ENCODE results near the gene SLC25A26. TPM values are rescaled to one million over a fixed set of nuclear protein-coding genes. Genes with fewer than 3 reads are reported as not detected.

SLC25A26 gene
- total RNA-seq, 3 donors from 2014 or later, result 15.9 to 25.8 (median 20.2) TPM

DNA sequence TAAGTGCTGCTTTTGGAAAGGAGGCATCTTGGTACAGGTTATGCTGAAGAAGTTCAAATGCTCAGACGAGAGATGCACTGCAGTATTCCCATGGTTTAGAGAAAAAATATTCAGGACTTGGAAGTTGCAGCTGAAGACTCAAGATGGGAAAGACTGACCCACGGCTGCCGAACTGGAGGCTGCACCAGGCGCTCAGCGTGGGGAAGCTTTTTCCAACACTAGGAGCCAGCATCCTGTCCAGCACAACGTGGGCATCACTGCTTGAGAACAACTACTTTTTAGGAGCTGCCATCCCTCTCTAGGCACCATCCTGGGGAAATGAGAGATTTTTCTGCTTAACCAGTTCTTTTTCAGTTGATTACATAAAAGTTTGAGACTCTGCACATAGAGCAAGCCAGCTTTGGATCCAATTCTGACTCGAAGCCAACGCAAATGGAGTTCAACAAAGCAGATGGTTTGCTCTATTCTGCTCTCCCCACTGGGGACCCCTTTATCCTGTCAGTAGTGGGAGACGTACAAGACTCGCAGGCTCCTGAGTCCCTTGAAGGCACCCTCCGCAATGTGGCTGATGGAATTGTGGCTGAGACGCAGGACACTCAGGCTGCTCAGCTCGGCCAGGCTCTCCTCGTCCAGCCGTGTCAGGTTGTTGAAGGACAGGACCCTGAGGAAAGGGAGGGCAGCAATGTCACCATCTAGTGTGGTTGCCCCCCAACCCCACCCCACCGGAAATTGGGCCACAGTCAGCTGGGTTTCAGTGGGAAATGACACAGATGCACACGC is 186.2 kb downstream of the SLC25A26 start:
- DNase-seq, result no peak
- ATAC-seq, result no peak
- H3K4me1 ChIP-seq (ENCODE audit: low read depth), result peaks cover 9% of the 10 kb centered on the region
- no peak overlapping the region for H3K4me3 ChIP-seq
- intact Hi-C loops (cut with DNase I, micrococcal nuclease), result no loop called here
- no peaks in the 10 kb centered on the region for H3K36me3 ChIP-seq (ENCODE audit: low read depth)
- TF ChIP-seq, protein P1, sequence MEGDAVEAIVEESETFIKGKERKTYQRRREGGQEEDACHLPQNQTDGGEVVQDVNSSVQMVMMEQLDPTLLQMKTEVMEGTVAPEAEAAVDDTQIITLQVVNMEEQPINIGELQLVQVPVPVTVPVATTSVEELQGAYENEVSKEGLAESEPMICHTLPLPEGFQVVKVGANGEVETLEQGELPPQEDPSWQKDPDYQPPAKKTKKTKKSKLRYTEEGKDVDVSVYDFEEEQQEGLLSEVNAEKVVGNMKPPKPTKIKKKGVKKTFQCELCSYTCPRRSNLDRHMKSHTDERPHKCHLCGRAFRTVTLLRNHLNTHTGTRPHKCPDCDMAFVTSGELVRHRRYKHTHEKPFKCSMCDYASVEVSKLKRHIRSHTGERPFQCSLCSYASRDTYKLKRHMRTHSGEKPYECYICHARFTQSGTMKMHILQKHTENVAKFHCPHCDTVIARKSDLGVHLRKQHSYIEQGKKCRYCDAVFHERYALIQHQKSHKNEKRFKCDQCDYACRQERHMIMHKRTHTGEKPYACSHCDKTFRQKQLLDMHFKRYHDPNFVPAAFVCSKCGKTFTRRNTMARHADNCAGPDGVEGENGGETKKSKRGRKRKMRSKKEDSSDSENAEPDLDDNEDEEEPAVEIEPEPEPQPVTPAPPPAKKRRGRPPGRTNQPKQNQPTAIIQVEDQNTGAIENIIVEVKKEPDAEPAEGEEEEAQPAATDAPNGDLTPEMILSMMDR (IDR thresholded peaks at IDR 0.05), result no peak
- H3K9me3 ChIP-seq, result no peaks in the 10 kb centered on the region

DNA sequence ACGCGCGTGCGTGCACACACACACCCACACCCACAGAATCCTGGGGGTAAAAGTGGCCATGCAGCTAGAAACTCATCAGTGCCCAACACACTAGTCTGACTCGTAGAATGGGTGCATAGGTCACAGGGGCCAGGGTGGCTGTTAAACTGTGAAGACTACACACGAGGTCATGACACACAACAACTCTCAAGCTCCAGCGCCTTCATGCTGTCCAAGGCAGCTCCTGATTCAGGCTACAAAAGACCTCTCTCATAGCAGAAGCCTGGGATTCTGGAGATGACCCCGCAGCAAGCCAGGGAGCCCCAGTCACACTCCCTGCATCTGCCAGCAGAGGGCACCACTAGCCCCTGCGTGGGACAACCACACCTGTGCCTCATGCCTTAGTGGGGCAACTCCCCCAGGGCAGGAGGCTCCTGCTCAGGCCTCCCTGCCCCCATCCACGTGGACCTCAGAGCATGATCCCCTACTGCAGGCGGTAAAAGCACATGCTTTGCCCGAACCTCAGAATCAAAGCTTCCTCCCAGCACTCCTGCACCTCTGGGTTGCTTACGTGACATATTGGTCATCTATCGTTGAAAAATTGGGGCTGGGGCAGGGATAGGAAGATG is 186.9 kb downstream of the SLC25A26 start:
- peaks cover 3% of the 10 kb centered on the region for H3K36me3 ChIP-seq (ENCODE audit: low read depth)
- H3K4me3 ChIP-seq, result no peak overlapping the region
- H3K4me1 ChIP-seq (ENCODE audit: low read depth), result peaks cover 9% of the 10 kb centered on the region
- ATAC-seq (peak; percentile 86), DNase-seq (peak; percentile 74 to 87 (median 85))
- intact Hi-C loops (cut with DNase I, micrococcal nuclease), result no loop called here
- H3K9me3 ChIP-seq, result no peaks in the 10 kb centered on the region
- TF ChIP-seq, protein P1 (IDR thresholded peaks at IDR 0.05), result peak; percentile 72

DNA sequence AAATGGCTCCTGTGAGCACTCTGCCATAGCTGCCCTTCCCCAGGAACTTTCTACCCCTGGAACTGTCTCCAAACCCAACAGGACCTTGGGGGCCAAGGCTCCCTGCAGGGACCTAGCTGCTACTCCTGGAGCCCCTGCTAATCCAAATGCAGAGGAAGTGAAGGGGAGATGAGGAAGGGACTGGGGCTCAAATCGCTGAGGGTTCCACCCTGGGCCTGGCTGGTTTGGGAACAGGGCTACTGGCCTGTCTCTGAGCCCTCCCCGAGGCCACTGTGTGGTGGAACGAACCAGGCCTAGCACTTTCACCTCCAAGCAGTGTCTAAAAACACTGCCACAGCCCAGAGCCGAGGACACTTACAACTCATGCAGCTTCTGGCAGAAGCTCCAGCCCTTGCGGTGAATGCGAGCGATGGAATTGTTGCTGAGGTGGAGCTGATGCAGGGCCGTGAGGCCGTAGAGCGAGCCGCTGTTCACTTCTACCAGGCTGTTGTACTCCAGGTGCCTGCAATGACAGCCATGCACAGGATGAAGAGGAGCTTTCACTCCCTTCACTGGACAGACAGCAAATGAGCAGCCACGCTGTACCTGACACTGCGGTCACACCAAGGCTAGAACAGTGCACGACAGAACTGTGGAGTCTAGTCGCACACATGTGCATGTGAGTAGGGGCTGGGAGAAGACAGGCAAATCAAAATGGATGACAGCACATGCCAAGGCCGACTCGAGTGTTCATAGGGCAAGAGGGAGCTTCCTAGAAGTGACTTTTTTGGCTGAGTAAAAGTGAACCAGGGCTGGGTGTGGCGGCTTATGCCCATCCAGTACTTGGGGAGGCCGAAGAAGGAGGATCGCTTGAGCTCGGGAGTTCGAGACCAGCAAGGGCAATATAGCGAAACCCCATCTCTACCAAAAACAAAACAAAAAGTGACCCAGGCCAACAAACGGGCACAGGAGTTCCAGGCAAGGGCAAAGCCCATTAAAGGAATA is 189.3 kb downstream of the SLC25A26 start:
- H3K9me3 ChIP-seq, result no peaks in the 10 kb centered on the region
- H3K4me3 ChIP-seq, result no peak overlapping the region
- H3K4me1 ChIP-seq (ENCODE audit: low read depth), result peaks cover 9% of the 10 kb centered on the region
- ATAC-seq (no peak), DNase-seq (no peak)
- peaks cover 4% of the 10 kb centered on the region for H3K36me3 ChIP-seq (ENCODE audit: low read depth)
- intact Hi-C loops (cut with DNase I, micrococcal nuclease), result loop anchor here in 1 of 2 donors (10.0 kb wide), 1 partner anchor 415 kb away; no protein-coding TSS in a partner anchor
- TF ChIP-seq, protein P1 (IDR thresholded peaks at IDR 0.05), result no peak

DNA sequence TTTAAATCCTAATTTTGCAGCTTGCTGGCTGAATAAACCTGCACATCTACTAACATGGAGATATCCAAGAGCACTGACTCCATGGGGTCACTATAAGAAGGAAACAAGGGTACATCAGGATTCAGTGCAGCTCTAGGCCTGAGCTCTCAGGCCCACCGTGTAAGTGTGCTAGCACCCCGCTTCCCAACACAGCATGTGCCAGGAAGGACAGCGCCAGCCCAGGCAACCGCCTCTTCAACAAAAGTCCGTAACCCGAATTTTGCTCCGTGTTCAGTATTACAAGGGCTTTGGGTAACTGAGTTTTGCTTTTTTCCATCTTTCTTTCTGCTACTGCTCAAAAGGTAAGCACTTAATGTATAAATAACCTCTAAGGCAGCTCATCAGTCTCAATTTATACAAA is 190.2 kb downstream of the SLC25A26 start:
- Histone ChIP-seq H3K36me3 (ENCODE audit: low read depth) (peaks cover 4% of the 10 kb centered on the region), H3K9me3 (no peaks in the 10 kb centered on the region), H3K4me1 (ENCODE audit: low read depth) (peaks cover 9% of the 10 kb centered on the region), H3K4me3 (no peak overlapping the region)
- TF ChIP-seq, protein P1 (IDR thresholded peaks at IDR 0.05), result no peak
- ATAC-seq (no peak), DNase-seq (no peak)
- intact Hi-C loops (cut with DNase I, micrococcal nuclease), result loop anchor here in 1 of 2 donors (10.0 kb wide), 1 partner anchor 414 kb away; no protein-coding TSS in a partner anchor

DNA sequence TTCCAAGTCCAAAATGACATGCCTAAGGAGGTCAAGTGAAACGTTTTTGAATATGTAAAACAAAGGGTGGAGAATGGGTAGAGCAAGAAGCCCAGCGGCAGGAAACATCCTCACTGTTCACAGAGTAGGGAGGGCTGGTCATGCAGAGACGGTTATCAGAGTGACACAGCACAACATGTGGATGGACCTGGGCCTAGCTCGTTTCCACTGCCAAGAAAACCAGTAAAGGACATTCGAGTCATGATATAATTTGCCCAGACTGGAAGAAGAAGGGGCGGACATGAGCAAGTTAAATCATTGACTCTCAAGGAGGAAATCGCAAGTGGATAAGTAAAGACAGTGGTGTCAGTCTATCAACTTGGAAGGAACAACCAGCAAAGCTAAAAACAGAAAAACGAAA is 190.7 kb downstream of the SLC25A26 start:
- ATAC-seq (no peak), DNase-seq (no peak)
- intact Hi-C loops (cut with DNase I, micrococcal nuclease), result loop anchor here in 1 of 2 donors (10.0 kb wide), 1 partner anchor 413 kb away; no protein-coding TSS in a partner anchor
- Histone ChIP-seq H3K4me3 (no peak overlapping the region), H3K9me3 (no peaks in the 10 kb centered on the region), H3K36me3 (ENCODE audit: low read depth) (peaks cover 4% of the 10 kb centered on the region), H3K4me1 (ENCODE audit: low read depth) (peaks cover 12% of the 10 kb centered on the region)
- TF ChIP-seq, protein P1 (IDR thresholded peaks at IDR 0.05), result no peak
